Stimulated activated naive CD8-positive, alpha-beta T cell treated with anti-CD3 and anti-CD28 coated beads, Interleukin-15, Interleukin-2, amounts not matched to agents 100 U/mL and 50 U/mL, for 24 hours (primary cell): ENCODE data around the gene KLHL29.

ENCODE experiments used
- ATAC-seq: fragments of 150-1000 bp; cut with Tn5 transposase; one replicate; pipeline ENCODE4 v1.10.0; 2021
- DNase-seq: peaks from one replicate; pipeline ENCODE4 v3.0.0; 2021

Gene KLHL29

DNA sequence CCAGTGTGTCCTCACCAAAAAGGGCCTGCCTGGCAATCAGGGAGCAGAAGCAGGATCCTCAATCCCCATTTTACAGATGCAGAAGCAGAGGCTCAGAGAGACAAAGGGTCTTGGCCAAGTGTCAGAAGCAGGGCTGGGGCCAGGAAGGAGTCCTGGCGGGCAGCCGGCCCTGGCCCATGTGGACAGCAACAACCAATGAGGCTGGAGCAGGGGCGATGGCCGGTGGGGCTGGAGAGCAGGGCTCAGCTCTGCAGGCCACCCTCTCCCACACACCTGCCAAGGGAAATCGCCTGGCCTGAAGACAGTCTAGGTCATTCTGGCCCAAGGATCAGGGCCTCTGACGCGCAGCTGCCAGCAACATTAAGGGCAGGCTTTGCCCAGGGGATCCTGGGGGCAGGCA is 298.0 kb downstream of the KLHL29 start:
- no peak for ATAC-seq

DNA sequence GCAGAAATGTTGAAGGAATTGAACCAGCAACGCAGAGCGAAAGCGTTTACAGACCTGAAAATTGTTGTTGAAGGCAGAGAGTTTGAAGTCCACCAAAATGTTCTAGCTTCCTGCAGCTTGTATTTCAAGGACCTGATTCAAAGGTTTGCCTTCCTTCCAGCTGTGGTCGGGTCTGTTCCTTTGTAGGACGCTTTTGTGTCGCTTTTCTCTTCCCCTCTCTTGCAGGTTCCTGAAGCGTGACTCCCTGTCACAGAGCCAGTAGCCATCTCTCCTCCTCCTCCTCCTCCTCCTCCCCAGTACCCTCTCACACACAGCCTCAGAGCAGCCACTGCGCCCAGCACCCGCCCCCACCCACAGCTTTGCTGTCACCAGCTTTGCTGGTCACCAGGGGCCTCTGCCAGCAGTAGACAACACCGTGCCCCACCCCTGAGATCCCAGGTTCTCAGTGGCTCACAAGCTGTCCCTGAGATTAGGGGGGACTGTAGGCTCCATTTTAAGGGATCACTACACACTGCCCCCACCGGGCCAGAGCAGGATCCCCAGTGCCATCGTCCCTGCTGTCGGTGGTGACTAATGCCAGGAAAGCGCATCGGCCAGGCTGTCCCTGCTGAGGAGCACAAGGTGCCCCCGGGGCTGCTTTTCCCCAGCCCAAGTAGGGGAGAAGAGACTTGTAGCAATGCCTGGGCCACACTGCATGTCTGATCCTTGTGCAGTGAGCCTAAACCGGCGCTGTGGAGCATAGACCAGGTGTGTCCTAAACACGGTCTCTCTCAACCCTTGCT is 299.6 kb downstream of the KLHL29 start:
- no peak for DNase-seq
- ATAC-seq, result no peak

More for the DNA sequence above, 298.0 kb downstream of the KLHL29 start:
- DNase-seq, result no peak

DNA sequence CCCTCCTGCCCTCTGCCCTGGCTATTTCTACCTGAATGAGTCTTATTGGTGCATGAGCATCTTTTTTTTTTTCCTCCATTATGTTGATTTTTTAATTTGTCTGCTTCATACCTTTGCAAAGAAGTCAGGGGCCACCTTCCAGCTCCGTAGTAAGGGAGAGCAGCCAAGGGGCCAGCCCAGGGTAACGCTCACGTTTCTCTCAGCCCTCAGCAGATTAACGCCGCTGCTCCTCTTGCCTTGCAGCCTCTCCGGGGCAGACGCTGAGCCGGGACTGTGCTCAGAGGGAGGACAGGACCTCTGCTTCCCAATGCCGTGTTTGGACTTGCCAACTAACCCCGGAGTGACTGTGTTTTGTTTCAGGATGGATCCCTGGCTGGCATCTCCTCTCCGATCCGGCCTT is 300.2 kb downstream of the KLHL29 start:
- no peak for ATAC-seq
- no peak for DNase-seq

DNA sequence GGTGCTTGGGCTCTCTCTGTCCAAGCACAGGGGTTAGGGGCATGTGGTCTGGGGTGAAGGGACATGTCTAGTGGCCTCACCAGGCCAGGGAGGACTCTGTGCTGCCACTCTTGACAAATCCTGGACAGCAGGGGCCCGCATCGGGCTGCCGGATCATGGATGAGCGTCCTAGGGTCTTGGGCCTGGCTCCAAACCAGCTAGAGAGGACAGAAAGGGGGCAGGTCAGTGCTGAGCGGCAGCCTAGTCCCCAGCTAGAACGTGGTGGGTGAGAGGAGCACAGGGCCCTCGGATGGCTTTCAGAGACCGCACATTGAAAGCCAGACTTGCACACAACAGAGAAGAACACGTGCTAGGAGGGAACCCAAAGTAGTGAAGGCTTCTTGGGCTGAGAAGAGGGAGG is 300.7 kb downstream of the KLHL29 start:
- no peak for ATAC-seq
- DNase-seq, result no peak

DNA sequence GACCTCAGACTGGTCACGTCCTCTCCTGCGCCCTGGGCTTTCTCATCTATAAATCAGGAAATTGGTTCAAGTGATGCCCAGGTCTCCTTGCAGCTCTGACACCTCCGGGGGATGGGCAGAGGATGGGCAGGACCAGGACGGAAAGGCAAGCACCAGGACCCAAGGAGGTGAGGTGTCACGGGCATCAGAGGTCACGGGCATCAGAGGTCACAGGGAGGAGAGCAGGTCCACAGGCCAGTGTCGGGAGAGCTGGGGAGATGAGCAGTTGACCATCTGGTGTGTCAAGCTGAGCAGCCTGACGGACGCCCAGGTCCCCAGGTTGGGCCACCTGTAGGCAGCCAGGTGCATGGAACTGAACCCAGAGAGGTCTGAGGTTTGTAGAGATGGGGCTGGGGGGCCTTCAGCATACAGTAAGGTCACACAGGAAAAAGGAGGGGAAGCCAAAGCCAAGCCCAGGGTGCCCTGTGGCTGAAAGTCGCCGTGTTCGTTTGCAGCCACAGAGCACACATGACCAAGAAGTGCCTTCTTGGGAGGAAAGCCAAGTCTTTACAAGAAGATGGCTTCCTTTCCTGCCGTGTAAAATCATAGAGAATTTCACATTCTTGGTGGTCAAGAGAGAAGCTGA is 301.5 kb downstream of the KLHL29 start:
- DNase-seq (no peak), ATAC-seq (no peak)

DNA sequence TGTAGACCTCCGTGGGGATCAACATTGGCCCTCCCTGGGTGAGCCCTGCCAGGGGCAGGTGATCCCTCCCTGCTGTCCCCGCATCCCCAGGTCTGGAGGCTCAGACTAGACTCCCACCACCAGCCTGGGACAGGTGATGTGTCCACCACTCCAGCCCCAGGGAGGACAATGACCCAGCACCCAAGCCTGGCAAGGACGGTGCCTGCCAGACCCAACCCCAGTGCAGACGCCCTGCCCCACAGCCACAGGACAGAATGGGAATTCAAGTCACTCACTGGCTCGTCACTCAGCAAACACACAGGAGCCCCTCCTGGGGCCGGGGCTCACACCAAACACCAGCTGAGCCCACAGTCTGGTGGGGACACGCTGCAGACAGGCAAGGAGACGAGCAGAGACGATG is 302.2 kb downstream of the KLHL29 start:
- ATAC-seq, result no peak
- no peak for DNase-seq

GRCh38 chr2:23687713-23688112 is 302.7 kb downstream of the KLHL29 start:
- DNase-seq (no peak), ATAC-seq (no peak)

GRCh38 chr2:23688486-23689130 is 303.6 kb downstream of the KLHL29 start:
- DNase-seq, result no peak

GRCh38 chr2:23689131-23689700 is 304.2 kb downstream of the KLHL29 start:
- no peak for ATAC-seq
- no peak for DNase-seq

More at GRCh38 chr2:23688486-23689130, 303.6 kb downstream of the KLHL29 start:
- ATAC-seq, result peak; percentile 15

- DNase-seq (no peak), ATAC-seq (no peak)
These were observed 304.9 kb downstream of the KLHL29 start for GRCh38 chr2:23689891-23690290.

DNA sequence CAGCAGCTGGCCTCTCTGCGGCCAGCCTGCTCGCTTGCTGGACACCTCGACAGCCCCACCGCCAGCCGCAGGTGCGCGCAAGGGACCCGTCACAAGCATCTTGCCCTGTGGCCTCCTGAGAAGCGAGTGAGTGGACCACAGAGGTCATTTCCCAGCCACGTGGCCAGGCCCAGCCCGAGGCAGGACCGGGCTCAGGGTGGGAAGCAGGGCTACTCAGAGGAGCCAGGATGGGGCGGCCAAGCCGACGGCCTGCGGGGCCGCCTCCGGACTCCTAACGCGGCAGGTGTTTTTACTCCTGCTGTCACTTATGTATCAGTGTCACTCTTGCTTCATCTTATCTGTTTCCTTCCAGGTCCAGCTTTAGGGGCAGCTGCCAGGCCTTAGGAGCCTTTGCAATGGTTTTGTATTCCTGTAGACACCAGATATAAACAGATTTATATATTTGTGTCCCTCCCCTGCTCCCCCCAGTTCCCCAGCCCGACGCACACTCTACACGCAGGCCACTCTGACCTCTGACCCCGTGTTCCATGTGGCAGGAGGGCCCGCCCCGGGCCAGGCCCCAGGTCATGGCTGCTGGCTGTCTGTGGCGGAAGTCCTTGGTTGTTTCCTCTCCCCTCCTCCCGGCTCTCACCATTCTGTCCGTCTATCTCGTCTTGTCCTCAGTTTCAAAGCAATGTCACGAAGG is 305.6 kb downstream of the KLHL29 start:
- ATAC-seq, result no peak
- DNase-seq, result no peak

DNA sequence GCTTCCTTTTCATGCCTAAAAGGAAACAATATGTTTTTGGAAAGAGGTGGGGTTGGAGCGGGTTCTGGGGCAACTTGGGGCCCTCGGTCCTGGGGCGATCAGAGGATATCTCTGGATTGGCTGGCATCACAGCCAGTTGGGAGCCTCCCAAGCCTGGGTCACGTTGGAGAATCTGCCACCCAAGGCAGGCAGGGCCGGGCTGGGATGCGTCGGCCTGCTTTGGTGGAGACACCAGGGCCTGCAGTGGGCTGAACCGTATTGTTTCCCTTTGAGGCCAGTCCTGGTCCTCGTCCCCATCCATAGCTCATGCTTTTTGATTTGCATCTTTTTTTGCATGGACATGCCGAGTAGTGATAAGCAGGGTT is 306.1 kb downstream of the KLHL29 start:
- no peak for DNase-seq
- no peak for ATAC-seq

DNA sequence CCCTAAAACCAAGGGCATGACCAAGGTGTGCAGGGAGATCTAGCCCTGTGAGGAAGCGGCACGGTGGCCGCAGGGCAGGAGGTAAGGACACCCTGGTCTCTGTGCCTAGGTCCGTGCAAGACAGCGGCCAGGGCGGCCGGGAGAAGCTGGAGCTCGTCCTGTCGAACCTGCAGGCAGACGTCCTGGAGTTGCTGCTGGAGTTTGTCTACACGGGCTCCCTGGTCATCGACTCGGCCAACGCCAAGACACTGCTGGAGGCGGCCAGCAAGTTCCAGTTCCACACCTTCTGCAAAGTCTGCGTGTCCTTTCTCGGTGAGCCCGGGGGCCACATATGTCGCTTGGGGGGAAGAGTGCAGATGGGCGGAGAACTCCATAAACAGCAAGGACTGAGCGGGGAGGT is 306.6 kb downstream of the KLHL29 start:
- no peak for DNase-seq
- no peak for ATAC-seq

DNA sequence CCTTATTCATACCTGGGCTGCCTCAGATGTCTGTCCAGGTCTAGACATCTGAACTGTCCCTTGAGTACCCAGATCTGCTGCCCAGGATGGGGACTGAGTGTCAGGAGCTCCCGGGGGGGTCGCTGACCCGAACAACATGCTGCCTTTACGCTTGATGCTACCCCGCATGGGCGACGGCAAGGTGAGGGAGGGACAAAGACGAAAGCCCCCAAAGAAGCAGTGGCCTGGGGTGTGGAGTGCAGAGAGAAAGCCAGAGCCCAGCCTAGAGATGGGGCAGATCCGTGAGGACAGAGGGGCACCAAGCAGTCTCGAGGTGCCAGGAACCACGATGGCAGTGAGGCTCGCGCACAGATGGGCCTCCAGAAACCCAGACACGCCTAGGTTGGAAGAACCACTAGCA is 307.3 kb downstream of the KLHL29 start:
- no peak for DNase-seq
- no peak for ATAC-seq

GRCh38 chr2:23692851-23693605 is 308.0 kb downstream of the KLHL29 start:
- no peak for DNase-seq
- ATAC-seq, result no peak

DNA sequence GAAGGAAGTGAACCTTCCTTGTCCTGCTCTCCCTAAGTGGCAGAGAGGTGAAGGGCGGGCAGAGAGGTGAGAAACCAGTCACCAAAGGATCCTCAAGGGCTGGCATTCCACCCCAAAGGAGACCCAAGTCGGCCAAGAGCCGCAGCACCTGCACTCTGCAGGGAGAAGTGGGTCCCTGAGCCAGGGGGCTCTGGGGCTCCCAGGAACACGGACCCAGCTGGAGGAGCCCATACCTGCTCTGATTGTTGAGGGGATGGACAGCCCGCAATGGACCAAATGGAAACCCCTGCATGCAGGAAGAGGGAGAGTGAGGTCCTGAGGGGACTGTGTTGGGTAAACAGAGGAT is 308.6 kb downstream of the KLHL29 start:
- no peak for DNase-seq
- ATAC-seq, result no peak

DNA sequence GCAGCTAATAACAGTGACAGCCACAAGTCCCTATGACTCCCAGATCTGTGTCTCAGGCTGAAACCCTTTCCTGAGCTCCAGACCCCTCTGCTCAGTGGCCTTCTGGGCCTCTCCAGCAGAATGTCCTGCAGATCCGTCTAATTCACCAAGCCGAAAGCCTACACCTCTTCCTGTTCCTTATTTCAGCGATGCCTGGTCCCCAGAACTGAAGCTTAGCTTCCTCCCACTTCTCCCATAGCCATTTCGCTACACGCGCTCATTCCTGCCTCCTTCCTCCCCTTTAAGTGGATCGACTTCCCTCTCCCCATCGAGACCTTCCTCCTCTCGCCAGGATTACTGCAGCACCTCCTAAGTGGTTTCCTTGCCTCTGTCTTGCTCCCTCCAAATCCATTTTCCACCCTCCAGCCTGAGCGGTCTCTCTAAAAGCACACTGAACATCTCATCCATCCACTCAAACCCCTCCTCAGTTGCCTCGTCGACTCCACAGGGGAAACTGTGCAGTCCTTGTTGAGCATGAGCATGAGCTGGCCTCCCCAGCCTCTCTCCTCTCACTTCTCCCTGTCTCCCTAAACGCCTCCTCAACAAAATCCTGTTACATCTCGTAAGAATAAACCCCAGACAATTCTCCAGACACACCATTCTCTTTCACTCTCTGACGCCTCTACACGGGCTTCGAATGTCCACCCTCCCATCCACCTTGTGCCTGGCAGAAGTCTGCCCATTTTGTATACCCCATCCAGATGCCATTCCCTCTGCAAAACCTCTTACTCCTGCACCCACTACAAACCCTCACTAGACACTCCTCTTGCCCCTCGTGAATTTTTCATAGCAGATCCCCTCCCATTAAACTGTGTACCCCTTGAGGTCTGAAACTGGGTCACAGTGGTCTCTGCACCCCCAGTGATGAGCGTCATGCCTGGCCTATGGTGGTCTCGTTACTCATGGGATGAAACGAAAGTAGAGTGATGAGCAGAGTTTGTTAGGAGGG is 309.4 kb downstream of the KLHL29 start:
- no peak for DNase-seq
- no peak for ATAC-seq

GRCh38 chr2:23695214-23695889 is 310.4 kb downstream of the KLHL29 start:
- no peak for ATAC-seq
- no peak for DNase-seq

GRCh38 chr2:23695890-23696751 is 311.1 kb downstream of the KLHL29 start:
- DNase-seq (no peak), ATAC-seq (no peak)
